LHCN-M2 (cell line): ENCODE data around the gene SAP30BP. TPM values are rescaled to one million over a fixed set of nuclear protein-coding genes. Genes with fewer than 3 reads are reported as not detected.

ENCODE experiments used
- DNase-seq: peaks from one replicate; pipeline ENCODE4 v3.0.0-alpha.2; 2012; ENCODE audit warnings: low read depth
- polyA plus RNA-seq: library from polyadenylated mRNA; unstranded; fragments of >200 nt; gene quantifications from one replicate; pipeline ENCODE4 v1.2.1, GENCODE V29; 2012; ENCODE audit warnings: missing spikeins
- total RNA-seq: library from RNA; depleted of rRNA; stranded (reverse); fragments of >200 nt; gene quantifications from 2 replicates; pipeline ENCODE4 v1.2.3, GENCODE V29; 2014; rRNA removed

Gene SAP30BP
- 58.4 and 63.3 TPM in 2 replicates for total RNA-seq
- 83.4 TPM for polyA plus RNA-seq

DNA sequence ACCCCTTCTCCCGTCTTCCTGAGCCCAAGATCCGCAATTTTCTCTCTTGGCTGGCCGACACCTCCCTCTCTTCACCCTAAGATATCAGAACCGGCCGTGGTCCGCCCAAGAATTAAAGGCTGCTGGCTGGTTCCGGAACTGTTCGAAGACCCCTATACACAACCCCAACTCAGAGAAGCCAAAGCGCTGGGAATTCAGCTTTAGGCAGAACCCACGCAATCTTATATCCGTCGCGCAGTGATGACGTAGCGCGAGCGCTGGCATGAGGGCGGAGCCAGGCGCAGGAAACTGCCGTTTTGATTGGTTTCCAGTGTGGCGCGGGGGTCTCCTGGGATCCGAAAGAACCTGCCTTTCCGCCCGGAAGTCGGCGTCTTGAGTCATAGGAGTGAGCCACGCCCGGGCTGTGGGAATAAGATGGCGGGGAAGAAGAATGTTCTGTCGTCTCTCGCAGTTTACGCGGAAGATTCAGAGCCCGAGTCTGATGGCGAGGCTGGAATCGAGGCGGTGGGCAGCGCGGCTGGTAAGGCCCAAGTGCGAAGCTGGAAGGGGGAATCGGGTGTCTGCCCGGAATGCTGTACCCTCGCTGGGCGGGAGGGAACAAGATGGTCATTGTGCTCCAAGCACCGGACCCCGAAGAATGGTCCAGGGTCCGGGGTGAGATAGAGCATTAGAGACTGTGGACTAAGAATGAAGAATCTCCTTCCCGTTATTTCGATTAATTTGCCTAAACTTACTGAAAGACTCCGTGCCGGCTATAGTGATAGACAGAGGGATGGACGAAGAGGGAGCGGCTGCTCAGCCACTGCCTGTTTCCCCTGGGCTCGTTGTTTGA lies at the start of gene SAP30BP, which contains the start of gene RECQL5:
TSS of gene SAP30BP (plus strand) at position 380 of the 832 bp plus-strand sequence. CDS start at position 415, 35 bp downstream.
TSS of gene RECQL5 (minus strand) at position 196 of the 832 bp plus-strand sequence. CDS start 597 bp downstream, outside the sequence.
- peak; percentile 98 for DNase-seq

DNA sequence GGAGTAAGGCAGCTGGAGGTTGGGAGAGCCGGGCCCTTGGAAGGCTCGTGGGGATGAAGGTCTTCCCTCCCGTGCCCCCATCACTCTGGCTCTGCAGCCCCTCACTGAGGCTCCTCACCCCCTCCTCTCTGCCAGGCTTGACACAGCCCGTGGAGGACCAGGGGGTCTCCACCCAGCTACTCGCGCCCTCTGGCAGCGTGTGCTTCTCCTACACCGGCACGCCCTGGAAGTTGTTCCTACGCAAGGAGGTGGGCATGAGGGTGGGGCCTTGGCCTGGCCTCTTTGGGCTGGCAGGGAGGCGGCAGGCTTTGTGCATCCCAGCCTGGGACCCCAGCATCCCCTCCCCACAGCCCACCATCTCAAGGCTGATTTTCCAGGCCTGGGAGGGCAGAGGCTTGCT lies 49.5 kb upstream of the SAP30BP start:
- DNase-seq = no peak

DNA sequence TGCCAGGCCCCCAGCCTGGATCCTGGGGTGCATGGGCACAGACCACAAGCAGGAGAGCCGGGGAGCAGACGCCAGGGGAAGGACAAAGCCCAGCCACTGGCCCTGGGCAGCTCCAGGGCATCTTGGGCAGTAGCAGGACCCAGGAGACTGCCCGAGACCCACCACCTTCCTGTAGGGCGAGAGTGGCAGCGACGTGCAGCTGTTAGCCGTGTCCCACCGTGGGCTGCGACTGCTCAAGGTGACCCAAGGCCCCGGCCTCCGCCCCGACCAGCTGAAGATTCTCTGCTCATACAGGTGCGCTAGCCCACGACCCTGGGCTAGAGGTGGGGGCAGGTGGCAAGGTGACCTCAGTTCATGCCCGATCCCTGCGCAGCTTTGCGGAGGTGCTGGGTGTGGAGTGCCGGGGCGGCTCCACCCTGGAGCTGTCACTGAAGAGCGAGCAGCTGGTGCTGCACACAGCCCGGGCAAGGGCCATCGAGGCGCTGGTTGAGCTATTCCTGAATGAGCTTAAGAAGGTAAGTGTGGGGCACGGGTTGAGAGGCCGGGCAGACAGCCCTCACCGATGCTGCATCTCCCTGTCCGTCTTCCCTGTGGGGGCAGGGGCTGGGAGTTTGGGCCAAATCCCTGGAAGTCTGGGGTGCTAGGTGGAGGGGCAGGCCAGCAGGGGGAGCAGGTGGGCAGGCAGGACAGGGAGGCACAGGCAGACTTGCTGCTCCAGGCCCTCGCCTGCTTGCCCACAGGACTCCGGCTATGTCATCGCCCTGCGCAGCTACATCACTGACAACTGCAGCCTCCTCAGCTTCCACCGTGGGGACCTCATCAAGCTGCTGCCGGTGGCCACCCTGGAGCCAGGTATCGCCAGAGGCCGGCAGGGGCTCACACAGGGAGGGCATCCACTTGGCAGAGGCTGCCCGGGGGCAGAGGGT lies 47.4 kb upstream of the SAP30BP start:
- DNase-seq = peak; percentile 21

DNA sequence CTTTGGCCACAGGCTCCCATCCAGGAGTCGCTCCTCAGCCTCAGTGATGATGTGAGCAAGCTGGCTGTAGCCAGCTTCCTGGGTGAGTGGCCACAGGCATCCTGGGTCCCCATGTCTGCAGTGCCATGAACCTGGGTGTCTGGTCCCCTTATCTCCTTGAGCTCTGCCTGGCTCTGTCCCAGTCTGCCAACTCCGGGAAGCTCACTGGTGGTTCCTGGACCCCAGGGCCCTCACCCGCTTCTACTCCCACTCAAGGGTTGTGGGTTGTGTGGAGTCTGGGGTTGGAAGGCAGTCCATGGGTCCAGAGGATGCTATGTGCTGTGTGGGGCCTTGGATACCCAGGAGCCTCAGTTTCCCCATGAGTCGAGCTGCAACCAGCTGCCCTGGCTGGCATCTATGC lies 45.6 kb upstream of the SAP30BP start:
- DNase-seq = no peak

DNA sequence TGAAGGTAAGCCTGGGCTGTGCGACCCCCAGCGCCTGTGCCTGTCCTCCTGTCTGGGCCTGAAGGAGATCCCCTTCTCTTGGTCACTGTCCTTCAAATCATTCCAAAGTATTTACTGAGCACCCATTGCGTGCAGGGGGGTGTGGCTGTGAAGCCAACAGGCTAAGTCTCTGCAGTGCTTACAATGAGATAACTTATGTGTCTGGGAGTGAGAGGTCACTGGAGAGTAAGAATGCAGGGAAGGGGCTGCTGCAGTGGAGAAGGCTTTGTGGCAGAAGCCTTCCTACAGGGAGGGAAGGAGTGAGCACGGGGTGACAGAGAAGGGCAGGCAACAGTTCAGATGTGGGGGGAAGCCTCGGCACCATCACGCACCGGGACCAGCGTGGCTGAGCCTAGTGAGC lies 45.1 kb upstream of the SAP30BP start:
- no peak for DNase-seq

DNA sequence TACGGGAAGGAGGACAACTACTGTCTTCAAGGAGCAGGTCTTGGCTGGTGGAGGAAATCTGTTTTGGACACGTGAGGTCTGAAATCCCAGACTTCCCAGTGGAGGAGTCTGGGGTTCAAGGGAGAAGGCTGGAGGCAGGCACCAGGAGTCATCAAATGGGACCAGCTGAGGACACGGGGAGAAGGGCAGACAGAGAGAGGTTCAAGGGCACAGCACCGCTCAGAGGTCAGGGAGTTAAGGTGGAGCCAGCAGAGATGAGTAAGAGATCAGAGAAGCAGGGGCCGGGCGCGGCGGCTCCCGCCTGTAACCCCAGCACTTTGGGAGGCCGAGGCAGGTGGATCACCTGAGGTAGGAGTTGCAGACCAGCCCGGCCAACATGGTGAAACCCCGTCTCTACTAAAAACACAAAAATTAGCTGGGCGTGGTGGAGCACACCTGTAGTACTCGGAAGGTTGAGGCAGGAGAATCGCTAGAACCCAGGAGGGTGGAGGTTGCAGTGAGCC lies 44.3 kb upstream of the SAP30BP start:
- DNase-seq = no peak

DNA sequence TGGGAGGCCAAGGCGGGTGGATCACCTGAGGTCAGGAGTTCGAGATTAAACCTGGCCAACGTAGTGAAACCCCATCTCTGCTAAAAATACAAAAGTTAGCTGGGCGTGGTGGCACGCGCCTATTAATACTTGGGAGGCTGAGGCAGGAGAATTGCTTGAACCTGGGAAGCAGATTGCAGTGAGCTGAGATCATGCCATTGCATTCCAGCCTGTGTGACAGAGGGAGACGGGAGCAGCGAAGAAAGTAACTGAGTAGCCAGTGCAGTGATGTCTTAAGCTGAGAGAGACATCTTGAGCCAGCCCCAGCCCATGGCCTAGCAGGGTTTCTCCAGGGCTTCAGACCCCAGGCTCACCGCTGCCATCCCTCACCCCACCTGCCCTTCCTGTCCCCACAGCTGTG lies 43.8 kb upstream of the SAP30BP start:
- no peak for DNase-seq

DNA sequence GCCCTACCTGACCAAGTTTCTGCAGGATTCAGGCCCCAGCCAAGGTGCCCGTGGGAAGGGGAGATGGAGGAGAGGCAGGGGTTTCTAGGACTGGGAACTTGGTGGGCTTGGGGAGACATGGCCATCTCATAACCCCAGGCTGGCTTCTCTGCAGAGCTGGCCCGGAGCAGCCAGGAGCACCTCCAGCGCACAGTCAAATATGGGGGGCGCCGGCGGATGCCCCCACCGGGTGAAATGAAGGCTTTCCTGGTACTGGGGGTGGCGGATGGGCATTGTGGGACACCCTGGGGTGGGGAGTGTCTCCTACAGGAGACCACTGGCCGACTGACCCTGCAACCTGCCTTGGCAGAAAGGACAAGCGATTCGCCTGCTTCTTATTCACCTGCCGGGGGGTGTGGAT lies 43.1 kb upstream of the SAP30BP start:
- no peak for DNase-seq

DNA sequence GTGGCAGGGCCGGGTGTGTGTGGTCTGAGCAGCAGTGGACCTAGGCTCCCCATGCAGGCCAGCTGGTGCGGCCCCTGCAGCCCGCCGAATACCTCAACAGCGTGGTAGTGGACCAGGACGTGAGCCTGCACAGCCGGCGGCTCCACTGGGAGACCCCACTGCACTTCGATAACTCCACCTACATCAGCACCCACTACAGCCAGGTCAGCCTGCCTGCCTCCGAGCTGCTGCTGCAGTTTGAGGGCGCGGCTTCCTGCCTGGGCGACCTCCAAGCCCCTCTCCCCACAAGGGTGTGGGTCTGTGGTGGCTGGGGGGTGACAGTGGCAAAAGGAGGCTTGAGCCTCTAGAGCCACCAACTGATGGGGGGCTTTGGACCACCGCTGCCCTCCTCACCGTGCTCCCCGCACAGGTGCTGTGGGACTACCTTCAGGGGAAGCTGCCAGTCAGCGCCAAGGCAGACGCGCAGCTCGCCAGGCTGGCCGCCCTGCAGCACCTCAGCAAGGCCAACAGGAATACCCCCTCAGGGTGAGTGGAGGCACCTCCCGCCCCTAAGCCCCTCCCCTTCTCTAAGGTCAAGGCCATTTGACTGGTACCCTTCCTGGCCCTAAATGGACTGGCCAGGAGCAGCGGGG lies 42.3 kb upstream of the SAP30BP start:
- no peak for DNase-seq

DNA sequence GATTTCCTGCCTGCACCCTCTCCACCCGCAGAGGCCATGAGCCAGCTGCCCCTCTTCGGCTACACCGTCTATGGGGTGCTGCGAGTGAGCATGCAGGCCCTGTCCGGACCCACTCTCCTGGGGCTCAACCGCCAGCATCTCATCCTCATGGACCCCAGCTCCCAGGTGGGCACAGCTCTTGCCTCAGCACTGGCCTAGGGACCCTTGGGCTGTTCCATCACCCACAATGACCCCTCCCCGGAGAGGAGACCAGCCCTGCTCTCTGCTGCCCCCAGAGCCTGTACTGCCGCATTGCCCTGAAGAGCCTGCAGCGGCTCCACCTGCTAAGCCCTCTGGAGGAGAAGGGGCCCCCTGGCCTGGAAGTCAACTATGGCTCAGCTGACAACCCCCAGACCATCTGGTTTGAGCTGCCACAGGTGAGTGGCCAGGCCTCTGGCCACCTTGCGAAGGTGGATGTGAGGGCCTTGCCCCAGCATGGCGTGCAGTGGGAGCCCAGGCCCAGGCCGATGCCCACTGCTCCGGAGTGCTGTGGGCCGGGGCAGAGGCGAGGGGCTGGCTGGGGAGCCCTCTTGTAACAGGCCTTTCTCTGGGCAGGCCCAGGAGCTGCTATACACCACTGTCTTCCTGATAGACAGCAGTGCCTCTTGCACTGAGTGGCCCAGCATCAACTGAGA lies 41.2 kb upstream of the SAP30BP start:
- peak; percentile 8 for DNase-seq

DNA sequence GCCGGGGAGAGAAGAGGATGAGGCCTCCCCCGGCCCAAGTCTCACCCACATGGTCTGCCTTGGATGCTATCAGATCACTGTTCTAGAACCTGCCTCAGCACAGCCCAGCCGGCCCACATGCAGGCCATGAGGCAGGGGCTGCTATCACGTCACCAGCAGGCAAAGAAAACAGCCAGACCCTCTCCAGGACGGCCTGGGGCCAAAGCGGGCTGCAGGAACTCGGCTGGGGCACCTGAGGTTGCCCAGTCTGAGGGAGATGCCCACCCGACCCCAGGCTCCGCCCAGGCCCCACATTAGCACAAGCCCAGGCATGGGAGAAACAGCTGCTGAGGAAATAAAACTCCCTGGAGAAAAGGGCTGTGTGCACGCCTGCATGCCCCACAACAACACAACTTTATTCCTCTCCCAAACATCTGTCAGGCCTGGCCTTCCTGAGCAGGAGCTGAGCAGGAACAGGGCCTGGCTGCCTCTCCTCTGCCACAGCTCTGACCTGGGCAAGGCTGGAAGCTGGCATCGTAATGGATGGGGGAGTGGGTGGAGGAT lies 40.6 kb upstream of the SAP30BP start:
- peak; percentile 30 for DNase-seq

DNA sequence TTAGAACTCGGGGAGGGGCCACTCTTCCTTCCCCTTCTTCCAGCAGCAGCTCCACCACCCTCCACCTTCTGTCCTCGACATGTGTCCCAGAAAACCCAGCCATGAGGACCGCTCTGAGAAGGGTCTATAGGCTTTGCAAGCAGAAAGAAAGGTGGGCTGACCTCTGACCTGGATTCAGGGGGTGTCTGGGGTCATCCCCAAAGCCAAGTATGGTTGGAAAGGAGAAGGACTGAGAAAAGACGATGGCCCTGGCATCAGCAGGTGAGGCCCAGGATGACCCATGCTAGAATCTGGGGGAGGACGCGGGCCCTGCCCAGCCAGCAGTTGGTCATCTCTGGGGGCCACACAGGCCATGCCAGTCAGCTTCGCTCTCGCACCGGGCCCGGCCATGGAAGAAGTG lies 40.0 kb upstream of the SAP30BP start:
- no peak for DNase-seq

DNA sequence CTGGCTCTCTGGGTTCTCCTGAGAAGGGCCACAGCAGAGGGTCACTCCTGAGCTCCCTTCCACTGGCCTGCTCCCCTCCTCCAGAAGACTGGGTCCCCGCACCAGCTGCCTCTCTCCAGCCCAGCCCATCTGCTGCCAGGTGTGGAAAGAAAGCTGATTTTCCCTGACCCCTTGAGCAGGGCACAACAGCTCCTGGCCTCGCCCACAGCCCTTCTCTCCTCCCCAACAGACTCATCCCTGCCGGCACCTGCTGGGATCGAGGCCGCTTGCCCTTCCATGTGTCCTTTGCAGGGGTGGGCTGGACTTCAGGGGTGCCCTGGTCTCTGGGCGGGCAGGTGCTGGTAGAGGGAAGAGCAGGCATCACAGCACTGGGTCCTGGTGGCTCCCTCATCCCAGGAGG lies 38.7 kb upstream of the SAP30BP start:
- no peak for DNase-seq

DNA sequence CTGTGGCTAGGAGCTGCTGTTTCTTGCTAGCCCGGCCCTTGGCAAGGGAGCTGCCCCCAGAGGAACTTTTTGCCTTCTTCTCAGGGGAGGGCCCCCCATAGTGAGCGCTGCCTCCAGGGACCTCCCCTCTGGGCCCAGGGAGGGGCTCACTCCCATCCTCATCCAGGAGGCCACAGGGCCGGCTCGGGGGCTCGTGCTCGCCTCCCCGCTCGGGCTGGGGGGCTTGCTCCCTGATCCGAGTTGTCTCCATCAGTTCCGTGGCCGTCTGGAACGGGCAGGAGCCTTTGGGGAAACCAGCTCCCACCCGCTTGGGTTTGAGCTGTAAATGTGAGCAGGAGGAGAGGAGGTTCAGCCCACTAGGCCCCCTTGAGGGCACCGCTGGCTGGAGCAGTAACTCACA lies 38.0 kb upstream of the SAP30BP start:
- DNase-seq = no peak

DNA sequence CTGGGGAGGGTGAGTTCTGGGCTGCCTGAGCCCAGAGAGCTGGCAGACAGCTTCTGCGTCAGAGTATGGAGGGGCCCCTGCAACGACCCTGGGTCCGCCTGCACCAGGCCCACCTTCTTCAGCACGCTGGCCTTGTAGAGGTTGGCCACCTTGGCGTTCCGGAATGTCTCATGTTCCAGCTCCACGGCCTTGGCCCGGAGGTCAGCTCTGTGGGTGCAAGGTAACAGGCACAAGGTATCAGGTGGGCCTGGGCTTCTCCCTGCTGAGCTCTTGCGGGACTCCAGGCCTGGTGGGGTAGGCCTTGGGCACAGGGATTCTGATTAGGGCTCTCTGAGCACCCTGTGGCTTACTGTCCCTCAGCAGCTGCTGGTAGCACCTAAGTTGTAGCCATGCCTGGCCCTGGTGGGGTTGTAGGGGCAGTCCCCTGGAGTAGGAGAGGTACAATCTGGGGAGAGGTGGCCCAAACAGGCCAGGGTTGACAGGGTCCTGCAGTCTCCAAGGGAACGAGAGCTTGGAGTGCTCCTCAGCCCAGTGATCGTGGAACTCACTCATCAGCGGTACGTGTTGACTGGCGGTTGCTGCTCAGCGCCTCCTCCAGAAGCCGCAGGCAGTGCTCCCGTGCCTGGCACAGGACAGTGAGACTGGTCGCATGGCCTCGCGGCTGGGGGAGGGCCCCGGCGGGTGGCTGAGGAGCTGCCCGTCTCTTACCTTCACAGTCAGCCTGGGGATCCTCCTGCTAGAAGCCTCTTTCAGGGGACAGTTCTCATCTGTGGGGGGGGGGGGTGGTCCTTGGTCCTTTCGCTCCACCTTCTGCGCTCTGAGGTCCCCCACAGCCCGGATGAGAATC lies 36.8 kb upstream of the SAP30BP start:
- no peak for DNase-seq

DNA sequence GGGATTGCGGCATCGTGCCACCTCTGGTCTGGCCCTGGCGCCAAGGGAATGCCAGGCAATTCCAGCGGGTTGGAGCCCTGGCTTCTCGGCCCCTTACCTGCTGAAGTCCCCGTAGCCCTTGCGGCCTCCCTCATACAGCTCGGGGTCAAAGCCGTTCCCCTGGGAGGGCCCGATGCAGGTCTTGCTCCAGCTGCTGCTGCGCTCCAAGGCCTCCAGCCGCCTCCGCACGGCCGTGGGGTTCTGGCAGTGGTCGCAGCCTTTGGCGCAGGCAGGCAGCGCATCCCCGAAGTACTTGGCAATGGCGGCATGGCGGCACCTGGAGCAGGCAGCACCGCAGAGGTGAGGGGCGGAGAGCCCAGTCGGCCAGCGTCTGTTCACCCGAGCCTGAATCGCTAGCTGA lies 35.8 kb upstream of the SAP30BP start:
- DNase-seq = no peak

DNA sequence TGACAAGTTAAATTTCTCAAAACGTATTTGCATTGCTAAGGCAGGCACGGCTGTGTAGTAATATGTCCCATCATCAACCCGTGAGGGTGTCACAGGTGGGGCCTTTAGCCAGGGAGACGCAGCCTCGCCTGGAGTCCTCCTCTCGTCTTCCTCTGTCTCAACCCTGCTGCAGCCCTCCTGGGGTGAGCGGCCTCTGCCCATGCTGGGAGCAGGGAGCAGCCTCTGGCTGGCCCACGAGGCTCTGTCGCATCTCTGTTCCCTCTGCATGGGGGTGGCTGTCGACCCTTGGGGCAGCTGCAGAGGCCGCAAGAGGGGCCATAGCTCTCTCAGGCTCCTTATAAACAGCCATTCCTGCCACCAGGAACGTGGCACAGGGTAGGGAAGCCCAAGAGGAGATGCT lies 34.7 kb upstream of the SAP30BP start:
- DNase-seq = no peak

DNA sequence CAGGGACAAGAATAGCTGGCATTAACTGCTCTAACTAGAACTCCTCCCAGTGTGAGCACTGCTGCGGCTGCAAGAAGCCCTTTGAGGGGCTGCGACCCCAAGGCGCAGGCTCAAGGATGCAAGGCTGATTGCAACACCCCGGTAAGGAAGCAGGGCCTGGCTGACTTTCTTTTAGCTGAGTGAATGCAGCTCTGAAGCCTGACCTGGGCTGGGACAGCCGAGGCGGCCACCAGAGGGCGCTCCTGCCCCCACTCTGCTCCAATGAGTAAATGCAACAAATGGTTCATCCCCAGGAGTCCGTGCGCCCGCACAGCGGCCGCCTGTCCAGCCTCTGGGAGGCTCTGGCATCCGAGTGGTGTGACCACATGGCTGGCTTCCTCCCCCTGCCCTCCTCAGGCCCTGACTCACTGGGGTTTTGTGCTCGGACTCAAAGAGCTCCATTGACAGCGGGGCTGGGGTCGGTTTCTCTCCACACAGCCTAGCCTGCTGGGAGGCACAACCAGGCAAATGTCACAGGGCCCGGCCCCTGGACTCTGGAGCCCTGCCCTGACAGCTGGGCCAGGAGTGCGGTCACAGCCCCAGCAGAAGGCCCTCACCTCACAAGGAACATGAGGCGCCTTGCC lies 34.2 kb upstream of the SAP30BP start, which contains the start of gene SMIM5:
TSS of gene SMIM5 (plus strand) at position 572 of the 623 bp plus-strand sequence. CDS start 6,768 bp downstream, outside the sequence.
- DNase-seq = peak; percentile 94
